NK-92 treated with Interleukin-12 subunit alpha and Interleukin-12 subunit beta, amount 100 ng/mL, for 24 hours (cell line): ENCODE results near the gene MAML3.
A peak's percentile ranks its signal among the peaks of the same experiment; 100 is the strongest.

Experiments used
- DNase-seq: peaks from one replicate; lab custom pipeline; 2025; lab: John Stamatoyannopoulos, UW

The MAML3 gene

GRCh38 chr4:139840773-139841172 is 313.2 kb downstream of the MAML3 start:
- DNase-seq: no peak

DNA sequence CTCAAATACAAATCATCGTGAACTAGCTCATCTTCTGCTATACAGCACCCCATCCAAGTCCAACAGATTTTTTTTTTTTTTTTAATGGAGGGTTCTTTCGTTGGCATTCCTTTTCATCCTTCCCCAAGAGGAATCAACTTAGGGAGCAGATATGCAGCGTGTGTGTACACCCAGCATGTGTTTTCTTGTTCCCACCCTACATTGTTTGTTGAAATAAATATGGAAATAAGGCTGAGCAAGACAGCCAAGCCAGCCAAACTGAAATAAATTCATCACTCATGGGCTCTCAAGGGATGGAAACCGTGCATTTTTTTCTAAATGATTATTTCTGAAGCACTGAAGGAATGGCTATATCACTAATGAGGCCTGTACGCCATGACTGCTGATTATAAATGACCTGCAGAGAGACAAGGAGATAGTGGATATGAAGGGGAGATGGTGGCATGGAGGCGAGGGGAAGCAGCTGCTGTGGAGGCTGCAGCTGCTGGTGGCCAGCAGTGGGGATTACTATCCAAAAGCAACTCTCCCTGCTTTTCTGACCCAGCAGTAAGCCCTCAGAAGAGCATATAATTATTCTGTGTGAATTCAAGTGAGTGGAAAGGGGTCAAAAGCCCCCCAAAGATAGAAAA is 314.5 kb downstream of the MAML3 start:
- DNase-seq: no peak

DNA sequence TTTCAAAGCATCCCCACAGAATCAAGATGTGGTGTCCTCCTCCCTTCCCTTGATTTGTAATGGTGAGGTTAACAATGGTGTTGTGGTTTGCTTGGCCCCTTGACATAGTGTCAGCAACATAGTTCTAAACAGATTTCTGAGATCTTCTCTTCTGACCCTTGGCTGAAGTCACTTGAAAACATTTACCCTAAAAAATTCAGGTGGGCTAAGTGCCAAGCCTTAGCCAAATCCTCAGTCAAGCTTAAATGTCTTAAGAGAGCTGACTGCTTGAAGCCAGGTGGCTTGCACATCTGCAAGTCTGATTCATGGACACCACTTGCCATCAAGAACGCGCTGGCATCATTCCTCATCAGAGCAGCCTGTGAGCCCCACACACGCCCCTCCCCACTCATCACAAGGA is 315.2 kb downstream of the MAML3 start:
- DNase-seq: no peak

DNA sequence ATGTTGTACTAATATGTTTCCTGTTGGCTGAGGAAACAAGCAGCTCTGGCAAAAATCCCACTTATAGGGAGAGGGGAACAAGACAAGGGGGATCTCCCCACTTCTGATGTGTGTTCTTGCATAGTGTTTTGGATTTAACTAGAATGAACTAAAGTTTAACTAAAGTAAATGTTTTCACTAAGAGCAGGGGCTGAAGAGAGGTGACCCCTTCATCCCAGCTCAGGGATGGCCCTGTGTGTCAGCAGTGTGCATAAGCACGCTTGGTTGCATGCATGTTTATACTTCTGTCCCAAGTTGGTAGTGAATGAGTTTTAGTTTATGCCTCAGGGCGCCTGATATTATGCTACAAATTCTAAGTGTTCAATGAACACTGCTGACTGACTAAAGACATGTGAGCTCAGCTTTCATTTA is 319.0 kb downstream of the MAML3 start:
- DNase-seq: no peak

DNA sequence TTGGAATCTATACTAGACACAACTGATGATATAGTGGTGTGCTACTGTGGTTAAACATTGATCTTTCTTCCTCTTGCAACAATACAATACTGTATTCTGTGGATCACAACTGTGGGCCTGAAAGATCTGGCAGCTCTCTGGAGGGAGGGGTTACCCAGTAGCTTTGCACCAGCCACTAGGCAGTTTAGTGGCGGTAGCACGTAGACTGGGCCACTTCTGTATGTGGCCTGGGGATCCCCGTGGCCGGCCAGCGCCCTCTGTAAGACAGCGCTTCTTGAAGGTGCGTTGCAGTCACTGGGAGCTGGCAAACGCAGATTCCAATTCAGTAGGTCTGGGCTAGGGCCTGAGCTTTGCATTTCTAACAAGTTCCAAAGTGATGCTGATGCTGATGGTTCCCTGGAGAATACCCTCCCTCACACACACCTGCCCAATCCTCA is 319.7 kb downstream of the MAML3 start:
- no peak for DNase-seq

DNA sequence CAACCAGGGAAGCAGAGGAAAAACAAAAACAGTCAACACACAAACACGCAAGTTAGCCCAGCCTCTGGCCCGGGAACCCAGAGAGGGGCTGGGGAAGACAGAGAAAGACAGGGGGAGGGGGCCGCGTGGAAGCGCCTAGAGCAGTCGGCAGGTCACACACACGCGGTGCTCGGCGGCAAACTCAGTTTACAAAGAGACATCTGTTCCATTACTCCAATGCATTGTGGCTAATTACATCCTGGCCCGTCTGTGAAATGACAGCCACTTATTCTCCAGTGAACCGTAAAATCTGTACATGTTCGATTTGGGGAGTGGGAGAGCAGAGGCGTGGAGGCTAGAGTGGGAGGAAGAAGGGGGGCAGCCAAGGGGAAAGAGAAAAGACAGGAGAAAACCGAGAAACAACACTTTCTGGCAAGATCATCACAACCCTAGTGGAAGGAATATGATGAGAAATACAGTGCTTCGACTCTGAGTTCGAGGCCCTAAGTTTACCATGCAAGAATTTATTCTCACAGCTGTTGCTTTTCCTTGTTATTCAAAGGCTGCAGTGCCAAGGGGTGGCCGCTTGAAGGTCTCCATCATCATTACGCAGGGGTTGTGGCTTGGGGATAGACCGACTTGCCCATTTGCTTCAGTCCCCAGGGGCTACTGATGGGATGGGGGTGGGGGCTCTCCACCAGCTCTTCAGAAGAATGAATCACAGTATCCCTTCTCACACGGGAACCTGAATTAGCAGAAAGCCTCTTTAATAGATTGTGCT is 320.7 kb downstream of the MAML3 start:
- DNase-seq: no peak

DNA sequence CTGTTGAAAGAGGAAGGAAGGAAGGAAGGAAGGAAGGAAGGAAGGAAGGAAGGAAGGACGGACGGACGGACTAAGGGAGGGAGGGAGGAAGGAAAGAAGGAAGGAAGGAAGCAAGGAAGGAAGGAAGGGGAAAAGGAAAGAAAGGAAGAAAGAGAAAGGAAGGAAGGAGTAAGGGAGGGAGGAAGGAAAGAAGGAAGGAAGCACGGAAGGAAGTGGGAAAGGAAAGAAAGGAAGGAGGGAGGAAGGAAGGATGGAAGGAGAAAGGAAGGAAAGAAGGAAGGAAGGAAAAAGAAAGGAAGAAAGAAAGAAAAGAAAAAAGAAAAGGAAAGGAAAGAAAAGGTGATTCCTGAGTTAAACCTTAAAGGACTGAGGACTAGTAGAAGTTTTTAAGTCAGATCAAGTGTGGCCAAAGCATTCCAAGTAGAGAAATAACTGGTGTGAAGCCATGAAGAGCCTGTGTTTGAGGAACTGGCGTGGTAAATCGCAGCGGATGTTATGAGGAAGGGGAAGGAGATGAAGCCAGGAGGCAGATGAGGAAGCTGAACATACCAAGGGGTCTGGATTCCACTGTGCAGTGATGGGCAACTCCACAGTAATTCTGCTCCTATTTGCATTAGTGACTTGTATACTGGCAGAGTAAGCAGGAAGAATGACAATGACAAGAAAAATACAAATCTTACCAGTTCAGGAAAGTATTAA is 324.9 kb downstream of the MAML3 start:
- DNase-seq: no peak

DNA sequence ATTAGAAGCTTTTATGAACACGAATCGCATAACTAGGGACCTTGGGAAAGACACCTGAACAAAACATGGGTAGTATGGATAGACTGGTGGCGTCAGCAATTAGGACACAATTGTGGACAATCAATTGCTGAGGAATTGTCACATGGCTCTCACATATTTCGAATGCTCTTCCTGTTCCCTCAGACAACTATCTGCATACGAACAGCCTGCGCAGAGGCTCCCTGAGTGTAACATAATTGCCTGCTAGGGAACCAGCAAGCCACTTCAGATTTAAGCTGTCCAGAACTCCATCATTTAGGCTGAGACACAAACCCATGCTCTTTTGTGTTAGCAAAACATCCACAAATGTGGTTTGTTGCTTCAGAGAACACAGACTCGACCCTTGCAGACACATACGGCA is 327.6 kb downstream of the MAML3 start:
- DNase-seq: no peak

- no peak for DNase-seq
Measured at GRCh38 chr4:139825523-139826014, 328.4 kb downstream of the MAML3 start.

DNA sequence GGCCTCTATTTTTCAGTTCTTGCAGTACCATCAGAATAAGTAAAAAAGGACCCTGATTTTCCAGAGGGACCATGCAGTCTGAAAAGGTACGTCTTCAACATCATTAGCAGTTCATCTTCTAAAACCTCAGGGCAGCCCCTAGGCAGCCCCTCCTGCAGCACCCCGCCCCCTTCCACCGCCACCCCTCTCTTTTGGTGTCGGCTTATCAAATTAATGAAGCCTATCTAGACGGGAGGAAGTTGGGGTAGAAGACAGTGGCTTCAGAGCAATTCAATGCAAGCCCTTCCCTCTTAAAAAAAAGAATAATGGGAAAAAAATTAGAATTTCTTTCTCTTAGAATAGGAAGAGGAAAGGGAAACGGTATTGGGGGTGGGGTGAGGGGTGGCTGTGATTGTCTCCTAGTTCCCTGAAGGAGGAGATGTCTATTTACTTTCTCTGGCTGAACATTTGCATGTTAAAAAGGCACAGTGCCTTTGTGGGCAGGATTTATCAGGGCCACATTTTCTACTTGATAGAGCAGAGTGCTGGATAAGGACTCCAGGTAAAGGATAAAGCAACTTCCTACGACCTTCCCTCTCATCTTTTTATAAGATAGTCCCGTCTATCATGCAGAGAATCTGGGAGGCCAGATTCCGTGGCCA is 329.0 kb downstream of the MAML3 start:
- no peak for DNase-seq

DNA sequence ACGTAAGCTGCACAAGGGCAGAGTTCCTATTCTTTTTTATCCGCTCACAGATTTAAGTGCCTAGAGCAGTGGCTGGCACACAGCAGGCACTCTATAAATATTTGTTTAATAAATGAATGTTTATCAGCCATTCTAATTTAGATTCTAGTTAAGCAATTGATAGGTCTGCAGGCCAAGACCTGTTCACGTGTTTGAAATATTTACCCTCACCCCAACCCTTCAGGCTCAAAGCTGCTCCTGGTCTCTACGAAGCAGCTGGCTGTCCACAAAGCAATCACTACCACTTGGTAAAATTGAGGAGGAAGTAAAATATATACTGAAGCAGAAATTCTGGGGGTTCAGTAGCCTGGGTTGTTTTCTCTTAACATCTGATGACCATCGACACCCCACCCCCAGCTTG is 330.2 kb downstream of the MAML3 start:
- DNase-seq: no peak

DNA sequence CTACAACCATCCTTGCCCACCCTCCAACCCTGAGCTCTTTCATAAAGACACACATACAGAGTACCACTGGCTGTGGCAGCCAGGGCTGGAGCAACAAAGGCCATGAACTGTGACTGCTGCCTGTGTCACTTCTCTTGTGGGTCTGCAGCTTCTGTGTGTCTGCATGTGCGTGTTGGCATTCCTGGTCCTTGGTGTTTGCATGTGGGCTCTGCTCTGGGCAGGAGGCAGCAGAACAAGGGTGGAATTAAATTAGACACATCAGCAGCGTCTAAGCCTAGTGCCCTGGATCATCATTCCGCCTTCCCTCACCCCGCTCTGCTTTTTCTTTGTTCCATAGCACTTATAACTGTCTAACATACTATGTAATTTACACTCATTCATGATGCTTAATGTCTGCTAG is 330.6 kb downstream of the MAML3 start:
- no peak for DNase-seq

GRCh38 chr4:139822391-139822790 is 331.6 kb downstream of the MAML3 start:
- no peak for DNase-seq

DNA sequence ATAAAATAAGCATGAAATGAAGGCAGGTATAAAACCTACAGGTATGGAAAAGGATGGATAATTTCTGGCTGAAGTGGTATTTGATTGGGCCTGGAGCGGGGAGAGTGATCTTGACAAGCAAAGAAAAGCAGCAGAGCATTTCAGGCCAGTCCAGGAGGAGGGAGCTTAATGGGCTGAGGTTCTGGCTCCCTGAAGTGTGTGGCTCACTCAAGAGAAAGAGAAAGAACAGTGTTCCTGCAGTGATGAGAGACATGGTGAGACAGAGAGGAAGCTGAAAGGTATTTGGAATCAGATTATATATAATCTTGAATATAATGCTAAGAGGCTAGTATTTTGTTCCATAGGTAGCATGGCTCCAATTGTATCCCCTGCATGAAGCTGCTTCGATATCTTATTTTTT is 334.9 kb downstream of the MAML3 start:
- DNase-seq: no peak

DNA sequence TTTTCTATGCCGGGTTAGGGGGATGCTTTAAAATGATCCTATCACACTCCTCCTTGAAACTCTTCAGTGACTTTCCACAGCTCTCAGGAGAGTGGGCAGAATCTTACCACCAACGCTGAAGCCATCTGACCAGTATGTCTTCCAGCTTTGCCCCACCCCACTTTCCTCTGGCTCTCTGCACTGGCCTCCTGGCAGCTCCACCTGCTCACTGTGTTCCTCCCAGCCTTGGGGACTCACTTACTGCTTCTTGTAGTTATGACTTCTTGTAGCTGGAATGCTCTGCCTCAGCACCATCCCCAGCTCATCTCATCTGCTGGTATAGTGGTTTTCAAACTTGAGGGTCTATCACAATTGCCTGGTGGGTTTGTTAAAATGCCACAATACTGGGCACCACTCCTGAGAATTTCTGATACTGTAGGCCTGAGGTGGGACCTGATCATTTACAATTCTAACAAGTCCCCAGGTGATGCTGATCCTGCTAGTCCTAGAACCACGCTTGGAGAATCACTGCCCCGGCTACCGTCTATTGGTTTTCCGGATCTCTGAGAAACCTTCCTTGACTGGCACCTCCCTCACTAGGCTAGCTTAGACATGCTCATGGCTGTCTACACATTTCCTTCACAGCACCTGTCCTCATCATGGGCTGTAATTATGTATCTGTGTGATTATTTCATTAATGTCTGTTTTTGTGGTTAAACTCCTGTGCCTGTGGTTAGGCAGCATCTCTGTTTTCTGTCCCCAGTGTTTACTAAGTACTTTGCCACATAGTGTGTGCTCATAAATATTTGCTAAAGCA is 336.1 kb downstream of the MAML3 start:
- no peak for DNase-seq

DNA sequence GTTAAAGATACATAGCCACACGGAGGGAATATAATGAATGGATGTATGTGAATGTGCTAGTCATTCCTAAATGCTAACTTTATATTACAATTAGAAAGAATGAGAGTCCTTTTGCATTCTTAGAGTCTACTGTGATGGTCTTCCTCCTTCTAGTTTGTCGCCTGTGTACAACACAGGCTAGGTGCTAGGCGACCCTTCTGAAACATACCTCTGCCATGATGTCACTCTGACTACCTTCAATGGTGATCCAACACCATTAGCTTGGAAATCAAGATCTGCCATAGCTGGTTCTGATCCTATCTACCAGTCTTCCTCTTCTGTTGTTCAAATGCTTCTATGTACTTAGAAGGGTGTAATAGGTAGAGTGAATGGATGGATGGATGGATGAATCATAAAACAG is 337.1 kb downstream of the MAML3 start:
- DNase-seq: no peak

DNA sequence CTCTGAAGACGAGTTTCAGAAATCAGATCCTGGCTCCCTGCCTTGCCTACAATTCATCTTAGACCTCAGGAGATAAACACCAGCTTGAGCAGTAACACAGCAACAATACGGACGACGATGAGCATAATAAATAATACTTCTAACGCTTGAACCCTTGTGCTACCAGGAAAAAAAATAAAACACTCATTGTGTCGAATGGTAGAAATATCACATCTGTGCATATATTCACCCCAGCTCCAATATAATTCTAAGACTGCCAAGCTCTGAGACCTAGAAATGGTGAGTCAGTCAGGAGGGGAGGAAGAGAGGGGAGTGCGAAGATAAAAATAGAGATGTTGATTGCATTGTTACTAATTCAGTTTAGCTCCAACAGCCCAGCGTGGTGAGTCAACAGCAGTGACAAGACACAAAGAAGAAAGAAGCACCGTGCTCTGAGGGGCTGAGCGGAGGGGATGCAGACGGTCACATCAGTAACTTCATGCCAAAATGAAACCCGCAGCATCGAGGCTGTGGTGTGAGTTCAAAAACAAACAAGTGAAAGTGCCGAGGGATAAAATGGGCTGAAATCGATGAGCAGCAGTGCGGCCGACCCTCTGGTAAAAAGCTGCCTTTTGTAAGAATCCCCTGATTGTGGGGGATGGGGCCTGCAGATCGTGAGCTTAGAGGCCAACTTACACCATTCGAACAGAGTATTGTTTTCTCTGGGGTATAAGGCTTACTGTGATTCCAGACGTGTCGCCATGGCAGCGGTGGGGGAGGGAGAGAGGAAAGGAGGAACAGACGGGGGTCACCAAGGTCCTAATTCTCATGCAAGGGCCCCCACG is 338.0 kb downstream of the MAML3 start:
- DNase-seq: peak; percentile 67

DNA sequence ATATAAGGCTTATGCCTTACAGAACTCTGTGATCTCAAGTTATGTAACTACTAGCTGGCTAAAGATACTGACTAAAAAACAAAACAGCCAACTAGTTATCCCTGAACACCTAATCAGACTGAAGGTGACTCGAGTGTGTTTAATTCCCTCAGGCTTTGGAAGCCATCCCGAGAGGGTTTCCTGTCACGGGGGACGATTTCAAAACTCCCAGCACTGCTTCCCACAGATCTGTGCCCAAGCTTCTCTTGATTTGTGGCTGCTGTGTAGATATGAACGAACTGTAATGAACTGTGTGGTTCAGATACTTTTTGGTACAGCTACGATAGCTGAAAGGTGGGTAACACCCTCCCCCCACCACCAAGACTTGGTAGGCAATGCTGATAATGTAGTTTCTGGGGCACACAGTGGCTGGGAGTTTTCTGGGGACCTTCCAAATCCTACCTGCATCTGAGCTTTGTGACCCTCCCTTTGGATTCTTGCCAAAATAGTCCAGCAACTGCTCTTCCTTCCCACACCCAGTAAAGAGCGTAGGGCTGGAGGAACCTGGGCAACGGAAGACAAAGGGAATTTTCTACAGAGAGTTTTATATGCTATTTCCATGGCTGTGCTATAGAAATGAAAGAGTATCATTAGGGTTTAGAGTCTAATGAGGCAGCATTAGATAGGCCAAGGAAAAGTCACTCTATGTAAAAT is 339.5 kb downstream of the MAML3 start:
- DNase-seq: no peak

GRCh38 chr4:139813881-139814280 is 340.1 kb downstream of the MAML3 start:
- no peak for DNase-seq

DNA sequence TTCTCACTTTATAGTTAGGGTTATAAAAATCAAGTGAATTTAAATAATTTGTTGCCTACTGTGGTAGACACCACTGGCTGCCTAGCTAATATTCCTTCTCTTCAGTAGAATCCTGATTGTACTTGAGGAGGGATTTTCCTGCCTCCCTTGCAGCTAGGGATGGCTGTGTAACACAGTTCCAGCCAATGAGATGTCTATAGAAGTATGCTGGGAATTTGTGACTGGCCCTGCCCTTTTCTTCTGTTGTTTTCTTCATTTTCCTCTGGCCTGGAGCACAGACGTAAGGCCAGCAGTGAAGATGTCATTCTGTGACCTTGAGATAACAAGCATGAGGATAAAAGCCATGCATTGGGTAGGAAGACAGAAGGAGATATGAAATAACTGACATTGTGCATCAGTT is 343.3 kb downstream of the MAML3 start:
- no peak for DNase-seq
